Colon (tissue), 2 donors: ENCODE data around the gene SPDYE5.

Source experiments
- FAIRE-seq: peaks from 2 replicates; lab custom pipeline; 2012; peaks lifted over from hg19 to GRCh38; lab: Jason Lieb, UNC
- donor health status: control.
- donor health status: control.

The SPDYE5 gene

GRCh38 chr7:75537731-75538130, 45.6 kb downstream of the SPDYE5 start:
- no peak for FAIRE-seq

- FAIRE-seq: no peak
These were observed 54.3 kb downstream of the SPDYE5 start for GRCh38 chr7:75546237-75547015.
